Inflammatory macrophage treated with lipopolysaccharide for 1 hour (primary cell): ENCODE data around the gene HNRNPM.
"Not testable (repeated sequence)": the region's sequence is repeated elsewhere in the genome, so short reads cannot be mapped to it uniquely, and the experiment has no call there.

Experiments
- DNase-seq, 2 donors: peaks; one replicate each; pipeline ENCODE4 v3.0.0-alpha.2; 2020 to 2022

The HNRNPM gene

GRCh38 chr19:8444677-8445487 lies at the start of gene HNRNPM:
Gene HNRNPM, plus strand, starts transcription at chr19:8444975. Its CDS starts 24 bp downstream, at chr19:8444999.
- peak; percentile 97 to 100 for DNase-seq

DNA sequence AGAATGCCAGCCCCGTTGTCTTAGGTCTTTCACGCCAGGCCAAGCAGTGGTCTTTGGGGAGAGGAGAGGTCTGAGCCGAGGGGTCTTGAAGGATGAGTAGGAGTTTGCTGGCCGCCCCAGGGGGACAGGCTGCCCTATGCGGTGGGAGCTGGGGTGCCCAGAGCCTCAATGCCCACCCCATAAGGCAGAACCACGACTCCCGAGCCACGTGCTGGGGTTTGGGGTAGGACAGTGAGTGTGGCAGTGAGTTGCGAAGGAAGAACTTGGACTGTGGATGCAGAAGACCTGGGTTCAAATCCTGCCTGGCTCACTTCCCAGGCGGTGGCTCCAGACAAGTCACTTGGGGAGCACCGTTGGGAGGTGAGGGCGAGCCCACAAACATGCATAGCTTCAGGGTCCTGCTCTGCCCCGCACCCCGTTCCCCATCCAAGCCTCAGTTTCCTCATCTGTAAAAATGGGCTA lies 49.1 kb upstream of the HNRNPM start:
- DNase-seq: no peak

GRCh38 chr19:8396185-8396562 lies 48.6 kb upstream of the HNRNPM start:
- no peak for DNase-seq

DNA sequence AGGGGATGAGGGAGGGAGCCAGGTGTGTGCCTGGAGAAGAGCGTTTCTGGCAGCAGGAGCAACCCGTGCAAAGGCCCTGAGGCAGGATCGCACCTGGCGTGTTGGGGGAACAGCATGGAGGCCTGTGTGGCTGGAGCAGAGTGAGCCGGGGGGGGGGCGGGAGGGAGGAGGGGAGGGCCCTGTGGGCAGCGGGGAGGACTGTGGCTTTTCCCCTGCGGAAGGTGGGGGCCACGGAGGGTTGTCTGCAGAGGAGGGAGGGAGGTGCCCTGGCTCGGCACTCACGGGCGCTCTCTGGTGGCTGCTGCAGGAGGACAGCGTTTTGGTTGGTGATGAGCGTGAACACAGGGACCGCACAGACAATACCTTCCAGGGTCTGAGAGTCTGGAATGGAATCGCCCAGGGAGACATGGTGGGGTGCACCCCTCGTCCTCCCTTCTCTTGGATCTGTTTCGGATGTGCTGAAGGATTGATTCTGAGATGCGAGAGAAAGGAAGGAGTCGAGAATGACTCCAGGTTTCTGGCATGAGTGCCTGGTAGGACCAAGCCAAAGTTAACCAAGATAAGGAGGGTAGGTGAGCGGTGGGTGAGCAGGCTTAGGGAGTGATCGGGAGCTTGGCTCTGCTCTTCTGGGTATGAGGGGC lies 48.1 kb upstream of the HNRNPM start:
- peak; percentile 55 to 83 for DNase-seq

- DNase-seq: no peak
Observed at GRCh38 chr19:8397271-8397670, 47.5 kb upstream of the HNRNPM start.

- DNase-seq: no peak
Observed at GRCh38 chr19:8397746-8398310, 46.9 kb upstream of the HNRNPM start.

- no peak for DNase-seq
Observed at GRCh38 chr19:8398311-8398771, 46.4 kb upstream of the HNRNPM start.

DNA sequence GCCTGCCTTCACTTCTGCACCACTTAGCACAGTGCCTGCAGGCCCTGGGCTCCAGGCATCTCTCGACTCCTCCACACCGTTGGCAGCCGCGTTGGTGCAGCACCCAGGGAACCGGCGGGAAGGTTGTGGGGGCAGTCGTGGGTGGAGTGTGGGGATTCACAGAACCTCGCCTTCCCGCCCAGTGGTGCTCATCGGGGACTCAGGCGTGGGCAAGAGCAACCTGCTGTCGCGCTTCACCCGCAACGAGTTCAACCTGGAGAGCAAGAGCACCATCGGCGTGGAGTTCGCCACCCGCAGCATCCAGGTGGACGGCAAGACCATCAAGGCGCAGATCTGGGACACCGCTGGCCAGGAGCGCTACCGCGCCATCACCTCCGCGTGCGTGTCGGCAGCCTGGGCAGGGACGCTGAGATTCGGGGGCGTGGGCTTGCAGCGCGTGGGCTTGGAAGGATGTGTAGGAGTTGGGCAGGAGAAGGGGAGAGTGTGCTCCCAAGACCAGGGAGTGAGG lies 45.0 kb upstream of the HNRNPM start:
- DNase-seq: no peak

- DNase-seq: no peak
Observed at GRCh38 chr19:8401981-8402411, 42.8 kb upstream of the HNRNPM start.

- no peak for DNase-seq
Observed at GRCh38 chr19:8403098-8403819, 41.5 kb upstream of the HNRNPM start.

- DNase-seq: no peak
Observed at GRCh38 chr19:8403820-8404109, 41.0 kb upstream of the HNRNPM start.

GRCh38 chr19:8404391-8405151 lies 40.2 kb upstream of the HNRNPM start:
- no peak for DNase-seq

DNA sequence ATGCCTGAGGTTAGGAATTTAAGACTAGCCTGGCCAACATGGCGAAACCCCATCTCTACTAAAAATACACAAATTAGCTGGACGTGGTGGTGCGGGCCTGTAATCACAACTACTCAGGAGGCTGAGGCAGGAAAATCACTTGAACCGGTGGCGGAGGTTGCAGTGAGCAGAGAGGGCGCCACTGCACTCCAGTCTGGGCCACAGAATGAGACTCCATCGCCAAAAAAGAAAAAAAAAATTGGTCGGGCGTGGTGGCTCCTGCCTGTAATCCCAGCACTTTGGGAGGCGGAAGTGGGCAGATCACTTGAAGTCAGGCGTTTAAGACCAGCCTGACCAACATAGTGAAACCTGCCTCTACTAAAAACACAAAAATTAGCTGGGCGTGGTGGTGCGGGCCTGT lies 34.1 kb upstream of the HNRNPM start:
- not testable (repeated sequence) for DNase-seq

- peak; percentile 95 to 99 for DNase-seq
Observed at GRCh38 chr19:8412783-8413628, 31.8 kb upstream of the HNRNPM start, which contains the start of gene MARCHF2. Gene MARCHF2, plus strand, starts transcription at chr19:8413305. Its CDS starts 8,536 bp downstream, at chr19:8421841.

DNA sequence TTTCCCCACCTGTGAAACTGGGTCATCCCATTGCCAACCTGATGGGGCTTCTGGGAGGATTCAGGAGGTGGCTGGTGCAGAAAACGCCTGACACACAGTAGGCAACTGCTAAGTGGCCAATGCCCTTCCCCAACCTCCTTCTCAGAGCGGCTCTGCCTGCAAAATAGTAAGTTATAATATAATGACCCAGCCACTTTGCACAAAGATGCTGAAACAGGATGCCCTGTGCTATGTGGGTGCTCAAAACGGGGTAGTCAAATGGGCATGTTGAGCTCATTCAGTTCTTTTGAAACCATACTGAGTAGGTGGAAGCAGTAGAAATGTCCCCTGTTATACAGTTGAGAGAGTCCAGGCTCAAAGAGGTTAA lies 31.2 kb upstream of the HNRNPM start:
- DNase-seq: peak; percentile 54 to 78

DNA sequence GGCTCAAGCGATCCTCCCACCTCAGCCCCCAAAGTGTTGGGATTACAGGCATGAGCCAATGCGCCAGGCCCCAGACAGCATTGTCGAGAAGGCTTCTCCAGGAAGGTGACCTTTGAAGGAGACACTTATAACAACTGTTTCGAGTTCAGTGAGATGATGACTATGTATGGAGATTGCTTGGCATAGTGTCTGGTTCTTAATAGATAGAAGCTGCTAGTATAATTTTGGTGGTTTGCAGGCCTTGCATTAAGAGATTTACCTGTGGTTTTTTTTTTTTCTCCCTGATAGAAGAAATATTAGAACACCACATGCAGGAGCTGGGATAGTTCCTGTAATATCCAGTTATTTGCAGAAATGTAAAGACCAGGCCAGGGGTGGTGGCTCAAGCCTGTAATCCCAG lies 28.0 kb upstream of the HNRNPM start:
- no peak for DNase-seq

- no peak for DNase-seq
Observed at GRCh38 chr19:8421484-8422461, 23.0 kb upstream of the HNRNPM start.

GRCh38 chr19:8423817-8424223 lies 21.0 kb upstream of the HNRNPM start:
- DNase-seq: peak; percentile 95 to 96

DNA sequence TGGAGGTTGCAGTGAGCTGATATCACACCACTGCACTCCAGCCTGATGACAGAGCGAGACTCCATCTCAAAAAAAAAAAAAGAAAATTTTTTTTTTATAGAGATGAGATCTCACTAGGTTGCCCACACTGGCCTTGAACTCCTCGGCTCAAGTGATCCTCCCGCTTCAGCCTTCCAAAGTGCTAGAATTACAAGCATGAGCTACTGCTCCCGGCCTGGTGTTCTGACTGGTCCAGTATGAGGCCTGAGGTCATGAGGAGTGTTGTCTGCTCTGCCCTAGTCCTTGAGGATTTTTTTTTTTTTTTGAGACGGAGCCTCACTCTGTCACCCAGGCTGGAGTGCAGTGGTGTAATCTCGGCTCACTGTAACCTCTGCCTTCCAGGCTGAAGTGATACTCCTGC lies 19.4 kb upstream of the HNRNPM start:
- not testable (repeated sequence) for DNase-seq

DNA sequence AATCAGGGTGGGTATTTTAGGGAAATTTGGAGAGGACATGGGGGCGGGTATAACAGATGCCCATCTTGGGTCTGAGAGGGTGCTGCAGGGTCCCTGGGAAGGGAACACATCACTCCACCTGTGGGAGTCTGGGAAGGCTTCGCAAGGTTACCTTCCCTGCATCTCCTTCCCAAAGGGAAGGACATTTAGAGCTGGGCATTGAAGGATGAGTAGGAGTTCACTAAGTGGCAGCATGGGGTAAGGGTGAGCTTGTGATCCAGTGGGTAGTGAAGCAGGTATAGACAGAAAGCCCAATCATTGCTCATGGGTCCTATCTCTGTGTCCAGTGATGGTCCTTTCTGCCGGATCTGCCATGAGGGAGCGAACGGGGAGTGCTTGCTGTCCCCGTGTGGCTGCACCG lies 18.5 kb upstream of the HNRNPM start:
- DNase-seq: no peak
